ENCODE data around the gene COX19. TPM values are rescaled to one million over a fixed set of nuclear protein-coding genes. Genes with fewer than 3 reads are reported as not detected.

COX19 gene
- total and polyA plus RNA-seq, 2 of the 13 experiments (the other 11 are each of a cell fraction or from before 2014, with no cell fraction given) = 11.5 to 21.7 TPM

- TF ChIP-seq AHDC1 (CRISPR knock-in tag; IDR thresholded peaks at IDR 0.05; ENCODE audit: borderline replicate concordance) = peak; percentile 53; the same call in 1 of the 2 replicates
- peak; percentile 85 for TF ChIP-seq SPEN (CRISPR knock-in tag; IDR thresholded peaks at IDR 0.05; ENCODE audit: low read depth)
- peak; percentile 77 for TF ChIP-seq TBX2 (CRISPR knock-in tag; IDR thresholded peaks at IDR 0.05; ENCODE audit: borderline replicate concordance)
- TF ChIP-seq ZFP90 (CRISPR knock-in tag; IDR thresholded peaks at IDR 0.05; ENCODE audit: borderline replicate concordance) = peak; percentile 34; the same call in 1 of the 2 replicates
- TF ChIP-seq UBTF (CRISPR knock-in tag; IDR thresholded peaks at IDR 0.05) = peak; percentile 83
- no peak for TF ChIP-seq ZBTB20 (CRISPR knock-in tag; IDR thresholded peaks at IDR 0.05; ENCODE audit: borderline replicate concordance, low read depth)
- TF ChIP-seq HES4 (CRISPR knock-in tag; IDR thresholded peaks at IDR 0.05; ENCODE audit: borderline replicate concordance) = peak; percentile 65
- no peak for TF ChIP-seq CHD2 (IDR thresholded peaks at IDR 0.05; ENCODE audit: low read depth, low read length)
- peak; percentile 17; the same call in 1 of the 2 replicates for TF ChIP-seq ZNF567 (CRISPR knock-in tag; IDR thresholded peaks at IDR 0.05; ENCODE audit: borderline replicate concordance)
- TF ChIP-seq ZNF530 (CRISPR knock-in tag; IDR thresholded peaks at IDR 0.05; ENCODE audit: low read depth) = peak; percentile 67; the same call in 1 of the 2 replicates
- 0 out of 2 replicates have a peak, but pooled peaks have one; percentile 81 for TF ChIP-seq ATF5 (CRISPR knock-in tag; IDR thresholded peaks at IDR 0.05; ENCODE audit: low read depth)
- TF ChIP-seq POLR2A (IDR thresholded peaks at IDR 0.05; ENCODE audit: insufficient read depth in 1 of 2, low read depth in 2 of 2, low read length in 2 of 2) = peak in 1 of 2 experiments; percentile 79; a peak in 2 of 4 replicates
- TF ChIP-seq ZBTB21 (CRISPR knock-in tag; IDR thresholded peaks at IDR 0.05) = no peak
- no peak; the same call in 1 of the 2 replicates for TF ChIP-seq ZNF232 (CRISPR knock-in tag; IDR thresholded peaks at IDR 0.05; ENCODE audit: borderline replicate concordance)
These were observed at the start of gene COX19 (continued) for GRCh38 chr7:974820-975681.
